HG02884 (cell line): ENCODE measurements around the gene CD52.
"Not testable (repeated sequence)": the region's sequence is repeated elsewhere in the genome, so short reads cannot be mapped to it uniquely, and the experiment has no call there.

ENCODE experiments used
- ATAC-seq: cut with Tn5 transposase; IDR thresholded peaks from one replicate; pipeline ENCODE4 v1.9.1; 2021; ENCODE audit warnings: mild to moderate bottlenecking, moderate library complexity; ENCODE audit not compliant: unreplicated experiment

The CD52 gene

DNA sequence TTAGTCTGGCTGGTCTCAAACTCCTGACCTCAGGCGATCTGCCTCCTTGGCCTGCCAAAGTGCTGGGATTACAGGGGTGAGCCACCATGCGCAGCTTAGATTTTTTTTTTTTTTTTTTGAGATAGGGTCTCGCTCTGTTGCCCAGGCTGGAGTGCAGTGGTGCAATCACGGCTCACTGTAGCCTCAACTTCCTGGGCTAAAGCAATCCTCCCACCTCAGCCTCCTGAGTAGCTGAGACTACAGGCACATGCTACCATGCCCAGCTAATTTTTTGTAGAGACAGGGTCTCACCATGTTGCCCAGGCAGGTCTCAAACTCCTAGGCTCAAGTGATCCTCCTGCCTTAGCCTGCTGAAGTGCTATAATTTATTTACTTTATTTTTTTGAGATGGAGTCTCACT, 11.6 kb downstream of the CD52 start:
- not testable (repeated sequence) for ATAC-seq

- ATAC-seq: no peak
Measured at GRCh38 chr1:26330276-26330675, 12.5 kb downstream of the CD52 start.

DNA sequence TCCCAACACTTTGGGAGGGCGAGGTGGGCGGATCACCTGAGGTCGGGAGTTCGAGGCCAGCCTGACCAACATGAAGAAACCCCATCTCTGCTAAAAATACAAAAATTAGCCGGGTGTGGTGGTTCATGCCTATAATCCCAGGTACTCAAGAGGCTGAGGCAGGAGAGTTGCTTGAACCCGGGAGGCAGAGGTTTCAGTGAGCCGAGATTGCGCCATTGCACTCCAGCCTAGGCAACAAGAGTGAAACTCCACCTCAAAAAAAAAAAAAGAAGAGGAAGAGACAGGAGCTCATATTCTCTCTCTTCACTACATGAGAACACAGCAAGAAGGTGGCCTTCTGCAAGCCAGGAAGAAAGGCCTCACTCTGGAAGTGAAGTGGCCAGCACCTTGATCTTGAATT, 15.6 kb downstream of the CD52 start:
- not testable (repeated sequence) for ATAC-seq

- no peak for ATAC-seq
Measured at GRCh38 chr1:26335774-26336476, 18.2 kb downstream of the CD52 start.

- ATAC-seq: peak; percentile 50
Measured at GRCh38 chr1:26336477-26337205, 18.9 kb downstream of the CD52 start.

GRCh38 chr1:26337206-26337535, 19.4 kb downstream of the CD52 start:
- ATAC-seq: no peak

- ATAC-seq: no peak
Measured at GRCh38 chr1:26337625-26338024, 19.9 kb downstream of the CD52 start.

DNA sequence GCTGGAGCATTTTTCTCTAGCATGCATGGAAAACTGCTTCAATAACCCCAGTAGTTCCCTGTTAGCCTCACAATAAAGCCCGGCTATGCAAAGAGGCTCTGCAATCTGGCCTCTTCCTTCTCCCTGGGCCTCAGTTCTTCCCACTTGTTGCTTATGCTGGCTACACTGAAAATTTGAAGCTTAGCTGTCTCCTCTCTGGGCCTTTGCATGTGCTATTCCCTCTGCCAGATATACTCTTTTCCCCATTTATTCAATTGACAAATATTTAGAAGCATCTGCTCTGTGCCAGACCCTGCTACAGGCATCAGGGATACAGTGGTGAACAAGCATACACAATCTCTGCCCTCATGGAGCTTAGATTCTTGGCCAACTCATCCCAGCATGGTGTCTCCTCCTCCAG, 20.9 kb downstream of the CD52 start:
- ATAC-seq: no peak

GRCh38 chr1:26340047-26340481, 22.3 kb downstream of the CD52 start:
- ATAC-seq: no peak

DNA sequence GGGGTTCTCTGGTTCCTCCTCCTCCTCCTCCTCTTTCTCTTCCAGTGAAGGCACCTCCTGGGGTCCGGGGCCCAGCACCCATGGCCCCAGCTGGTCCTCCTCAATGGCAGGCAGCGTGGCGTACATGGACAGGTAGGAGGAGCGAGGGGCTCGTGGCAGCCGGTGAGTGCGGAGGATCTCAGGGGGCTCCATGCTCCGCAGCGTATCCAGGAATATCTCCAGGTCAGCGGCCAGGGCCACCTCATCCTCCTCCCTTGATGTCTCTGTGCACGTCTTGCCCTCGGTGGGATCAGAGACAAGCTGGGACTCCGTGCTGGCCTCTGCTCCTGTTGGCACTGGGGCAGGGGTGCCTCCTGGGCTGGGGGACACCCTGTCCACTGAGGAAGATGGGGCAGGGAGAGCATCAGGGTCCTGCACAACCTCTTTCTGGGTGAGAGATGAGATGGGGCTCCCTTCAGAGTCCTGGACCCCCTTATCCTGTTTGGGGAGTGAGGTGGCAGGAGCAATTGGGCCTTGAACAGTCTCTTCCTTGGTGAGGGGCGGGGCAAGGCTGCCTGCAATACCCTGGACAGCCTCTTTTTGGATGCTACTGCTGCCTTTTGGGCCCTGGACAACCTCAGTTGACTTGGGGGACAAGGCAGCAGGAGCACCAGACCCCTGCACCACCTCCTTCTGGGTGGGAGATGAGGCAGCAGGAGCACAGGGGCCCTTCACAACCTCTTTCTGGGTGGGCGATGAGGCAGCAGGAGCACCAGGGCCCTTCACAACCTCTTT, 26.6 kb downstream of the CD52 start:
- ATAC-seq: no peak

DNA sequence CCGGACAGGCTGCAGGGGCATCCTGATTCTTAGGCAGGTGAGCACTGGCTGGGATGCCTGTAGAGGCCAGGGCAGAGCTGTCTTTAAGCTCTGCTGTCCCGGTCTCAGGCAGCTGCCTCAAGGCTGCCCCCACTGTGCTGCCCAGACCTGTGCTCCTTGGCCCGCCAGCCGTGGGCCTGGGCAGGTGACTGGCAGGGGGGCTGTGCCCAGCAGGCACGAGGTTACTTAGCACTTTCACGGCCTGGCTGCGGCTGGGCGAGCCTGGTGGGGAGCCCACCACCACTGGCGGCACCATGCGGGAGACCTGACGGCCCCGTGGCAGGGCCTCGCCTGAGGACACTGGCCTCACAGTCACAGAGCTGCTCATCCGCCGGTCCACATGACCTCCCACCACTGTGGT, 28.0 kb downstream of the CD52 start:
- ATAC-seq: no peak

DNA sequence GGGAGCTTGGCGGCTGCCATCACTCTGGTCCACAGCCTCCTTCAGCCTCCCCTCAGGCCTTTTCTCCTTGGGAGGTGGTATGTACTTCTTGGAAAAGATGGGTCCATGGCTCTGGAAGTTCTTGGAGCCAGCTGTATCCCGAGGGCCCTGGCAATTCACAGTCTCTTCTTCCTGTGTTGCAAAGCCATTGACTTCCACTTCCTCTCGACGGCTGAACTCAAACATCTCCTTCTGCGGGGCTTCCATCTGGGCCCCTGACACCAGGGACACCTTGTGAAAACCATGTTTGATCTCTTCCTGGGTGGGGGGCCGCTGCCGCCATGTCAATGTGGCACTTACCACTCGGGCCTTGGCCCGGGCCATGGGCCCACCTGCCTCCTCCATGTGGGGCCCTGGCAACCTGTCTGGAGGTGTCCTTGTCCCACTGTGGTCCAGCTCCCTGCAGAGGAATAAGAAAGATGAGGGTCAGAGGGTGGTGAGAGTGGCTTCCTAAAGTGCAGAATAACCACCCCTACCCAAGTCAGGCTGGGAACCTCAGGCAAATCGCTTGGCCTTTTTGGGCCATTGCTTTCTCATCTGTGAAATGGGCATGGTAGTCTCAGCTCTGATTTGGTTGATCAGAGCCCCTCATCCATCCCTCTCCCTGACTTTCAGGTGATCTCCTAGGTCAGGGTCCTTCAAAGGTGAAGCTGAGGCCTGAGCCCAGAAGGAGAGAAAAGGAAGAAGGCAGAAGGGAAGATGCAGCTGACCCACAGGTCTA, 28.7 kb downstream of the CD52 start:
- no peak for ATAC-seq

DNA sequence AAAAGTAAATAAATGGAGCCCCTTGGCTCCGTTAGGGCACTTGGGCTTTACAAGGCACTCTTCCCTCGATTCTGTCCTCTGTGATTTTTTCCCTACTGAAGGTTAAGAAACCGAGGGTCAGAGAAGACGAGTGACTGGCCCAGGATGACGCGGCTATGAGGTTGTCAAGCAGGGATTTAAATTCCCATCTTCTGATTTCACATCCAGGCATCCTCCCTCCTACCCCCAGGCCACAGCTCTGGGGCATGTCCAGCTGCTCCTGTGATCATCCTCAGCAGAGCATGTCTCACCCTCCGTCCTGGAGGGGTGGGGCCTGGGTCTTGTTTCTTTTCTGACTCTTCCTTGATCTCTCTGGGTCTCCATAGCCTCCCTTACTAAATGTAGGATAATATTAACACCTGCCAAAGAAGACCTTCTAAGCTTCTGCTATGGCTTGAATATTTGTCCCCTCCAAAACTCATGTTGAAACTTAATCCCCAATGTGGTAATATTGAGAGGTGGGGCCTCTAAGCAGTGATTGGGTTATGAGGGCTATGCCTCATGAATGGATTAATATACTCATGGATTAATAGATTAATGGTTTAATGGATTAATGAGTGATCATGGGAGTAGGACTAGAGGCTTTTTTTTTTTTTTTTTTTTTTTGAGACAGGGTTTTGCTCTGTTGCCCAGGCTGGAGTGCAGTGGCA, 31.6 kb downstream of the CD52 start:
- no peak for ATAC-seq

DNA sequence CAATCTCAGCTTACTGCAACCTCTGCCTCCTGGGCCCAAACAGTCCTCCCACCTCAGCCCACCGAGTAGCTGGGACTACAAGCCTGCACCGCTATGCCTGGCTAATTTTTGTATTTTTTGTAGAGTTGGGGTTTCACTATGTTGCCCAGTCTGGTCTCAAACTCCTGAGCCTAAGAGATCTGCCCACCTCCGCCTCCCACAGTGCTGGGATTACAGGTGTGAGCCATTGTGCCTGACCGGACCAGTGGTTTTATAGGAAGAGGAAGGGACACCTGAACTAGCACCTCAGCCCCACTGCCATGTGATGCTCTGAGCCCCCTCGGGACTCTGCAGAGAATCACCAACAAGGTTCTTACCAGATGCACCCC, 32.1 kb downstream of the CD52 start:
- ATAC-seq: no peak

GRCh38 chr1:26350343-26350700, 32.6 kb downstream of the CD52 start:
- ATAC-seq: no peak

GRCh38 chr1:26350701-26351589, 33.2 kb downstream of the CD52 start:
- no peak for ATAC-seq

DNA sequence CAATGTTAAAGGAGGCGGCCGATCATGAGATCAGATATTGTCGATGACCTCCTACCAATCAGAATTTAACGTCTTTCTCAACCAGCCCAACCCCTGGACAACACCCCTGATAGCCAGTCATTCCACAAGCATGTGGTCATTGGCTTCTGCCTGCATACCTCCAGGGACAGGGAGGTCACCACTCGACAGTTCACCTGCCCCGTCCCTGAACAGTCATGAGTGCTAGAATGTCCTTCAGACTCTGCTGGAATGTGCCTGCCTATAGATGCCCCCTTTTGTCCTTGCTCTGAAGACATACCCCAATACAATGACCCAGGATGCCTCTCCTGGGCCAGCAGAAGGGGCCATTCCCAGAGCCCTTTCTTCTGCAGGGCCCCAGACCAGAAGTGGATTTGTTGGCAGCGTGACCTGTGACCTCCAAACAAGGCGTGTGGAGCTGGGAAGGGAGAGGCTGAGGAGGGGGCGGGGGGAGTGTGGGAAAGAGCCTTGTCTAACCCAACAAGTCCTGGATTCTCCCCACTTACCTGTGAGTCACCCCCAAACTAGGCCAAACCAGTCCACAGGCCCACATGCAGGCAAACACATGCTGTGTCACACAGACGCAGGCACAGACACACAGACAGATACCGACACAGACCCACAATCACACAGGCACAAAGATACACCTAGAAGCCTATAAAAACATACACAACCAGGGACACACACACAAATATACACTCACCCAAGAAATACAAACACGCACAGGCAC, 34.0 kb downstream of the CD52 start:
- no peak for ATAC-seq

GRCh38 chr1:26352338-26352679, 34.6 kb downstream of the CD52 start:
- ATAC-seq: no peak

DNA sequence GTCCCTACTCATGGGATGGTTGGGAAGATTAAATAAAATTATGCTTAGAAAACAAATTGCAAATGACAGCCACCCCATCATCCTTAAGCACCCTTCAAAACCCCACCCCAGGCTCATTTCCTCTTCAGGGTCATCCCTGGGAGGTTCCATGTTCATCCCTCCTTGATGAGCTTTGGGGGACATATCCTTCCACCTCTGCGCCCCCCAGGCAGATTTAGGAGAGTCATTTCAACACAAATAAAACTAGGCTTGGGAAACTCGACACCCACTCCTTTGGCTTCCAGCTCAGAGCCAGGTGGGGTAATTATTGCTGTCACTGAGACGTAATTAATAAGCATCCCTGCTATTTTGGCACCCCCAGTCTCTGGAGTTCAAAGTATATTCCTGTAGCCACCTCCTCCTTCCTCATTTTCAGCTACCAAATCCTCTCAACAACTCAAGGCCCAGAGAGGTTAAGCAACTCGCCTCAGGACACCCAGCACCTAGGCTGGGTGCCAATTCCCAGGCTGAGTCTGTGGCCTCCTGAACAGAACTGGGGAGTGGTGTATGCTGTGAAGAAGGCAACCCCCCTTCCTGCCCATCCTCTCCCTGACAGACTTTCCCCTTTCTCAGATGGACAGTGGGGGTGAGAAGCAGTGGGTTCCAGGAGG, 35.6 kb downstream of the CD52 start:
- ATAC-seq: no peak
